ENCODE data around the gene CAMK1D. TPM values are rescaled to one million over a fixed set of nuclear protein-coding genes. Genes with fewer than 3 reads are reported as not detected.

CAMK1D gene
- total RNA-seq, 2 experiments from 2014 or later = 19.0 to 25.6 TPM

DNA sequence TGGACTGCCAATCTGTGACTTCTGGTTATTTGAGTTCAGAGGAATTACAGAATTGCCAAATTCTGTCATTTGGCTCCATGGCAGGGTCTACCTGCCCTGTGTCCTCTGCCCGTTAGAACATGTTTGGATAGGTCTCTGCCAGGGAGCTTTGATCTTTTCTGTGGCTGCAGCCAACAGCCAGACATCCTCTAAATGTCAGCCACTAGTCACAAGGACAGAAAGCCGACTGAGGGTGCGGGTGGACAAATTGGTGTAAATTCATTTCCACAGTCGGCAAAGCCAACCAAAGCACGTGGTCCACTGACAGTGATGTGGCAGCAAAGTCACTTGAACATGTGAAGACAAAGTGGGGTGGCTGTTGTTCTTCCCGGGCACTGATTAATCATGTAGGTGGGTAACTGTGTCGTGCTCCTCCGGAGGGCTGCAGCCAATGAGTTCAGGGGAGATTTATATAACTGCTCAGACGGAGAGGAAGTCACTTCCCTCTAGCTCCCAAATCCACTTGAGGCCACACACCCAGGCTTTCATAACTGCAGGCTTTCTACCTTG lies 26.7 kb upstream of the CAMK1D start:
- H3K79me2 ChIP-seq (ENCODE audit: insufficient read depth, low read depth, low read length) = no peaks in the 10 kb centered on the region
- no peak overlapping the region for H3K4me2 ChIP-seq (ENCODE audit: low read length)
- TF ChIP-seq EZH2phosphoT487 (IDR thresholded peaks at IDR 0.05; ENCODE audit: borderline replicate concordance, low read depth, low read length) = no peak
- TF ChIP-seq, protein P1, sequence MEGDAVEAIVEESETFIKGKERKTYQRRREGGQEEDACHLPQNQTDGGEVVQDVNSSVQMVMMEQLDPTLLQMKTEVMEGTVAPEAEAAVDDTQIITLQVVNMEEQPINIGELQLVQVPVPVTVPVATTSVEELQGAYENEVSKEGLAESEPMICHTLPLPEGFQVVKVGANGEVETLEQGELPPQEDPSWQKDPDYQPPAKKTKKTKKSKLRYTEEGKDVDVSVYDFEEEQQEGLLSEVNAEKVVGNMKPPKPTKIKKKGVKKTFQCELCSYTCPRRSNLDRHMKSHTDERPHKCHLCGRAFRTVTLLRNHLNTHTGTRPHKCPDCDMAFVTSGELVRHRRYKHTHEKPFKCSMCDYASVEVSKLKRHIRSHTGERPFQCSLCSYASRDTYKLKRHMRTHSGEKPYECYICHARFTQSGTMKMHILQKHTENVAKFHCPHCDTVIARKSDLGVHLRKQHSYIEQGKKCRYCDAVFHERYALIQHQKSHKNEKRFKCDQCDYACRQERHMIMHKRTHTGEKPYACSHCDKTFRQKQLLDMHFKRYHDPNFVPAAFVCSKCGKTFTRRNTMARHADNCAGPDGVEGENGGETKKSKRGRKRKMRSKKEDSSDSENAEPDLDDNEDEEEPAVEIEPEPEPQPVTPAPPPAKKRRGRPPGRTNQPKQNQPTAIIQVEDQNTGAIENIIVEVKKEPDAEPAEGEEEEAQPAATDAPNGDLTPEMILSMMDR (conservative IDR thresholded peaks at IDR 0.05; ENCODE audit: low read length) = no peak
- H3K9me2 ChIP-seq (ENCODE audit: insufficient read depth, low read length) = no peaks in the 10 kb centered on the region
- H3K9me3 ChIP-seq (ENCODE audit: low read length) = no peaks in the 10 kb centered on the region
- DNase-seq (ENCODE audit: low spot score) = no peak
- H4K20me1 ChIP-seq (ENCODE audit: insufficient read depth, low read length) = no peaks in the 10 kb centered on the region
- no TSS peak for BruUV-seq (replicated peaks)
- no peak overlapping the region for H3K27ac ChIP-seq (ENCODE audit: low read depth, low read length, poor library complexity, severe bottlenecking)
- ChIA-PET CTCF (ENCODE audit: unreplicated experiment) (no interaction called here), POLR2A (interaction anchor here (0.7 to 1.6 kb wide), 2 partner anchors 17 to 239 kb away, joined by 4 to 6 read pairs; no protein-coding TSS in a partner anchor)
- no peaks in the 10 kb centered on the region for H3K36me3 ChIP-seq (ENCODE audit: insufficient read depth, low read length)
- 0 out of 2 replicates have a peak overlapping the region, but pooled peaks have one; percentile 4 for H2AFZ ChIP-seq (ENCODE audit: low read length)
- H3K4me1 ChIP-seq (ENCODE audit: insufficient read depth, low read length, poor library complexity, severe bottlenecking) = peaks cover 19% of the 10 kb centered on the region
- H3K4me3 ChIP-seq (ENCODE audit: low read depth, low read length, poor library complexity, severe bottlenecking) = no peak overlapping the region
- intact Hi-C loops (cut with micrococcal nuclease; ENCODE audit: unreplicated experiment) = no loop called here

DNA sequence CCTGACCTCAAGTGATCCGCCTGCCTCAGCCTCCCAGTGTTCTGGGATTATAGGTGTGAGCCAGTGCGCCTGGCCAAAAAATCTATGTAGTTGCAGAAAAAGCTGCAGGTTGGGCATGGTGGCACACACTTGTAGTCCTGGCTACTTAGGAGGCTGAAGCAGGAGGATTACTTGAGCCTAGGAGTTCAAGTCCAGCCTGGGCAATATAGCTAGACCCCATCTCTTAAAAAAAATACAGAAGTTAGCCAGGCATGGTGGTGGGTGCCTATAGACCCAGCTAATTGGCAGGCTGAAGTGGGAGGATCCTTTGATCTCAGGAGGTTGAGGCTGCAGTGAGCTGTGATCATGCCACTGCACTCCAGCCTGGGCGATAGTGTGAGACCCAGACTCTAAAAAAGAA lies 24.8 kb upstream of the CAMK1D start:
- Histone ChIP-seq H3K27ac (ENCODE audit: low read depth, low read length, poor library complexity, severe bottlenecking) (no peak overlapping the region), H2AFZ (ENCODE audit: low read length) (no peak overlapping the region), H3K4me1 (ENCODE audit: insufficient read depth, low read length, poor library complexity, severe bottlenecking) (peaks cover 19% of the 10 kb centered on the region), H3K9me3 (ENCODE audit: low read length) (no peaks in the 10 kb centered on the region), H3K4me3 (ENCODE audit: low read depth, low read length, poor library complexity, severe bottlenecking) (no peak overlapping the region), H3K79me2 (ENCODE audit: insufficient read depth, low read depth, low read length) (no peaks in the 10 kb centered on the region), H4K20me1 (ENCODE audit: insufficient read depth, low read length) (no peaks in the 10 kb centered on the region), H3K9me2 (ENCODE audit: insufficient read depth, low read length) (no peaks in the 10 kb centered on the region), H3K4me2 (ENCODE audit: low read length) (no peak overlapping the region), H3K36me3 (ENCODE audit: insufficient read depth, low read length) (no peaks in the 10 kb centered on the region)
- TF ChIP-seq EZH2phosphoT487 (IDR thresholded peaks at IDR 0.05; ENCODE audit: borderline replicate concordance, low read depth, low read length) = no peak
- TF ChIP-seq, protein P1 (conservative IDR thresholded peaks at IDR 0.05; ENCODE audit: low read length) = no peak
- DNase-seq (ENCODE audit: low spot score) = no peak
- CTCF ChIA-PET (ENCODE audit: unreplicated experiment) = no interaction called here
- intact Hi-C loops (cut with micrococcal nuclease; ENCODE audit: unreplicated experiment) = no loop called here
- BruUV-seq (replicated peaks) = no TSS peak
- POLR2A ChIA-PET = interaction anchor here (1.3 kb wide), 1 partner anchor 116 kb away, joined by 6 read pairs; no protein-coding TSS in a partner anchor

DNA sequence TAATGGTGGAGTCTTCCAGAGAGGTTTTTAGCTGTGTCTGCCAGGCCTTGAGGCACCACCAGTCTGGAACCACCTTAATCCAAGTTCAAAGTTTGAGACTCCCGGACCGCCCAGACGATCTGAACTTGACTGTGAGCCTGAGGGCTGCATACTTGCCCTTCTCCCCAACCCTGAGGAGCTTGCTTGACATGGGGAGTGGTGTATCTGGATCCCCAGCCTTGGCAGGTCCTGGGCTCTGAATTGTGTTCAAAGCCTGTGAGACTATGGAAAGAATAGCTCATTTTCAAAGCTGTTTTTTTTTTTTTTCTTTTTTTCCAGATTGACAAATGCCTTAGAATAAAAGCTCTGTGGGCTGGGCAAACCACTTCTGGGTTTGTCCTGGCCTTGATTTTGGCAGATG lies 22.3 kb upstream of the CAMK1D start:
- intact Hi-C loops (cut with micrococcal nuclease; ENCODE audit: unreplicated experiment) = no loop called here
- POLR2A ChIA-PET = interaction anchor here (0.6 to 1.3 kb wide), 8 partner anchors 9 to 658 kb away, joined by 3 to 4 read pairs (median 4); no protein-coding TSS in a partner anchor
- Histone ChIP-seq H3K9me2 (ENCODE audit: insufficient read depth, low read length) (no peaks in the 10 kb centered on the region), H3K36me3 (ENCODE audit: insufficient read depth, low read length) (no peaks in the 10 kb centered on the region), H4K20me1 (ENCODE audit: insufficient read depth, low read length) (no peaks in the 10 kb centered on the region), H3K4me3 (ENCODE audit: low read depth, low read length, poor library complexity, severe bottlenecking) (no peak overlapping the region), H3K4me1 (ENCODE audit: insufficient read depth, low read length, poor library complexity, severe bottlenecking) (peaks cover 19% of the 10 kb centered on the region), H3K9me3 (ENCODE audit: low read length) (no peaks in the 10 kb centered on the region), H3K4me2 (ENCODE audit: low read length) (no peak overlapping the region), H3K27ac (ENCODE audit: low read depth, low read length, poor library complexity, severe bottlenecking) (no peak overlapping the region), H2AFZ (ENCODE audit: low read length) (no peak overlapping the region), H3K79me2 (ENCODE audit: insufficient read depth, low read depth, low read length) (no peaks in the 10 kb centered on the region)
- no TSS peak for BruUV-seq (replicated peaks)
- CTCF ChIA-PET (ENCODE audit: unreplicated experiment) = no interaction called here
- TF ChIP-seq EZH2phosphoT487 (IDR thresholded peaks at IDR 0.05; ENCODE audit: borderline replicate concordance, low read depth, low read length) = no peak
- TF ChIP-seq, protein P1 (conservative IDR thresholded peaks at IDR 0.05; ENCODE audit: low read length) = no peak
- no peak for DNase-seq (ENCODE audit: low spot score)

All from OCI-LY7 (cell line).